Keratinocyte (primary cell): ENCODE results near the gene IFI27L2. TPM values are rescaled to one million over a fixed set of nuclear protein-coding genes. Genes with fewer than 3 reads are reported as not detected.

Experiments used
- DNase-seq: peaks from one replicate; pipeline ENCODE4 v3.0.0-alpha.2; 2011; ENCODE audit warnings: low read depth, missing footprints, low spot score
- FAIRE-seq: peaks from 2 replicates; lab custom pipeline; 2011; peaks lifted over from hg19 to GRCh38; lab: Jason Lieb, UNC
- H2AFZ ChIP-seq: 2 replicates; pipeline ENCODE4 v1.6.0; 2012; ENCODE audit warnings: low read length, control low read depth, inconsistent platforms; ENCODE audit not compliant: control insufficient read depth
- H3K27ac ChIP-seq: 2 replicates; pipeline ENCODE4 v1.5.1; 2011; ENCODE audit warnings: low read length; ENCODE audit not compliant: control insufficient read depth, insufficient read depth
- H3K27me3 ChIP-seq: 3 replicates; pipeline ENCODE4 v1.6.0; 2011; ENCODE audit warnings: low read length; ENCODE audit not compliant: control insufficient read depth, insufficient read depth; ENCODE audit errors: extremely low read depth
- H3K36me3 ChIP-seq, 2 experiments: 2 replicates in 1 of 2; 3 replicates in 1 of 2; pipeline ENCODE4 v1.5.1; 2011; ENCODE audit warnings: low read length in 2 of 2, mild to moderate bottlenecking in 1 of 2; ENCODE audit not compliant: control insufficient read depth in 2 of 2, insufficient read depth in 2 of 2; ENCODE audit errors: extremely low read depth in 1 of 2
- H3K4me1 ChIP-seq: 3 replicates; pipeline ENCODE4 v1.5.1; 2011; ENCODE audit warnings: low read length; ENCODE audit not compliant: control insufficient read depth, insufficient read depth; ENCODE audit errors: extremely low read depth
- H3K4me2 ChIP-seq: 3 replicates; pipeline ENCODE4 v1.6.0; 2011; ENCODE audit warnings: low read depth, low read length; ENCODE audit not compliant: control insufficient read depth, insufficient read depth; ENCODE audit errors: extremely low read depth
- H3K4me3 ChIP-seq, 3 experiments: fragments of 200-600 bp in 1 of 3; sonication (generic) in 1 of 3; 2 replicates in 2 of 3; 3 replicates in 1 of 3; pipeline ENCODE4 v1.5.1; 2011 to 2016; ENCODE audit warnings: low read length in 3 of 3, mild to moderate bottlenecking in 3 of 3, control low read depth in 2 of 3, inconsistent platforms in 1 of 3, low read depth in 1 of 3, mixed read lengths in 1 of 3, mixed run types in 1 of 3, moderate library complexity in 1 of 3; ENCODE audit not compliant: control insufficient read depth in 2 of 3, insufficient read depth in 2 of 3; ENCODE audit errors: extremely low read depth in 1 of 3
- H3K79me2 ChIP-seq: 2 replicates; pipeline ENCODE4 v1.6.0; 2012; ENCODE audit warnings: low read length; ENCODE audit not compliant: control insufficient read depth, insufficient read depth
- H3K9ac ChIP-seq: 3 replicates; pipeline ENCODE4 v1.6.0; 2011; ENCODE audit warnings: low read length; ENCODE audit not compliant: control insufficient read depth, insufficient read depth; ENCODE audit errors: extremely low read depth
- H3K9me1 ChIP-seq: 3 replicates; pipeline ENCODE4 v1.6.0; 2011; ENCODE audit warnings: low read length; ENCODE audit not compliant: control insufficient read depth, insufficient read depth; ENCODE audit errors: extremely low read depth
- H3K9me3 ChIP-seq: 2 replicates; pipeline ENCODE4 v1.5.1; 2012; ENCODE audit warnings: low read depth, low read length; ENCODE audit not compliant: control insufficient read depth
- H4K20me1 ChIP-seq: 3 replicates; pipeline ENCODE4 v1.6.0; 2011; ENCODE audit warnings: low read length; ENCODE audit not compliant: control insufficient read depth, insufficient read depth; ENCODE audit errors: extremely low read depth
- EZH2 ChIP-seq: IDR thresholded peaks from one replicate; pipeline ENCODE4 v1.6.1; 2012; ENCODE audit warnings: inconsistent platforms, mild to moderate bottlenecking, low read length, moderate library complexity
- dilution Hi-C: fragments of 300-500 bp; cut with MboI; formaldehyde crosslinking; loops from one replicate; pipeline ENCODE4 v1.7.0; 2020; ENCODE audit warnings: low sequenced_read_pairs; ENCODE audit not compliant: extremely low pct_ligation_motif_present
- polyA plus RNA-seq, 5 experiments: library from polyadenylated mRNA; depleted of rRNA in 3 of 5; stranded (reverse) in 3 of 5; stranded (forward) in 1 of 5; unstranded in 1 of 5; fragments of >200 nt; gene quantifications; 1 replicate in 1 of 5; 2 replicates in 3 of 5; 3 replicates in 1 of 5; pipeline versions ENCODE4 v1.2.1 to v1.2.3, GENCODE V29; 2011 to 2012; ENCODE audit warnings: missing spikeins in 2 of 5, low read depth in 1 of 5, low replicate concordance in 1 of 5
- TF ChIP-seq, protein P1 (sequence below), 3 experiments: IDR thresholded peaks in 1 of 3; conservative IDR thresholded peaks in 1 of 3; optimal IDR thresholded peaks in 1 of 3; 2 replicates in 2 of 3; 3 replicates in 1 of 3; pipeline versions ENCODE3 to v1.5.1; 2011; ENCODE audit warnings: low read length in 3 of 3, mild to moderate bottlenecking in 3 of 3, moderate library complexity in 2 of 3, control low read depth in 1 of 3, inconsistent platforms in 1 of 3; ENCODE audit not compliant: insufficient read depth in 2 of 3; ENCODE audit errors: extremely low read depth in 1 of 3

Gene IFI27L2
- polyA plus RNA-seq, 1 donor (not counting 4 experiments of a cell fraction or from before 2014, with no cell fraction given): 67.5 TPM

DNA sequence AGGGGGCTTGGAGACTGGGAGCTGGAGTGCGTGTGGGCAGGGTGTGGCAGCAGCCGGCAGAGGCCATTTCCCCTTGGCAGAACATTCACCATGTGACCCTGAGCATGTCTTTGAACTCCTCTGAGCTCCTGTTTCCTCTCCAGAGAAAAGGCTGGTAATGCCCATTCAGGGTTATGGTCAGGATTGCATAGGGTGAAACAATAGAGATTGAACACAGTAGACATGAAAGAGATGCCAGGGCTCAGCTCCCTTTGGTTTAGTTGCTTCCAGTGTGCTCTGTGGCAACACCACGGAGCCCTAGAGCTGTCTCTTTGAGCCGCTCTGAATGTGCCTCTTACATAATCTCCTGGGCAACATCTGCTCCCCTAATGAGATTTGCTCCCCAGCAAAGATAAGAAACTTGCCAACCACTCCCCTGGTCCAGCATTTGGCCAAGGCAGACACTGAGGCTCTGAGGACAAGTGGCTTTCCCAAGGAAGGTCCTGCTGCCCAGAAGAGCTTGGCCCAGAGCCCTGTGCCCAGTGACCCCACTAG, 14.3 kb downstream of the IFI27L2 start:
- DNase-seq: no peak
- no peaks in the 10 kb centered on the region for H4K20me1 ChIP-seq
- H3K27me3 ChIP-seq: peaks cover 8% of the 10 kb centered on the region
- H3K9me1 ChIP-seq: no peaks in the 10 kb centered on the region
- H3K4me1 ChIP-seq: peaks cover 13% of the 10 kb centered on the region
- dilution Hi-C loops: no loop called here
- TF ChIP-seq, protein P1, sequence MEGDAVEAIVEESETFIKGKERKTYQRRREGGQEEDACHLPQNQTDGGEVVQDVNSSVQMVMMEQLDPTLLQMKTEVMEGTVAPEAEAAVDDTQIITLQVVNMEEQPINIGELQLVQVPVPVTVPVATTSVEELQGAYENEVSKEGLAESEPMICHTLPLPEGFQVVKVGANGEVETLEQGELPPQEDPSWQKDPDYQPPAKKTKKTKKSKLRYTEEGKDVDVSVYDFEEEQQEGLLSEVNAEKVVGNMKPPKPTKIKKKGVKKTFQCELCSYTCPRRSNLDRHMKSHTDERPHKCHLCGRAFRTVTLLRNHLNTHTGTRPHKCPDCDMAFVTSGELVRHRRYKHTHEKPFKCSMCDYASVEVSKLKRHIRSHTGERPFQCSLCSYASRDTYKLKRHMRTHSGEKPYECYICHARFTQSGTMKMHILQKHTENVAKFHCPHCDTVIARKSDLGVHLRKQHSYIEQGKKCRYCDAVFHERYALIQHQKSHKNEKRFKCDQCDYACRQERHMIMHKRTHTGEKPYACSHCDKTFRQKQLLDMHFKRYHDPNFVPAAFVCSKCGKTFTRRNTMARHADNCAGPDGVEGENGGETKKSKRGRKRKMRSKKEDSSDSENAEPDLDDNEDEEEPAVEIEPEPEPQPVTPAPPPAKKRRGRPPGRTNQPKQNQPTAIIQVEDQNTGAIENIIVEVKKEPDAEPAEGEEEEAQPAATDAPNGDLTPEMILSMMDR (optimal IDR thresholded peaks at IDR 0.05 in 1 of 3, IDR thresholded peaks at IDR 0.05 in 1 of 3, conservative IDR thresholded peaks at IDR 0.05 in 1 of 3; ENCODE audit: extremely low read depth in 1 of 3, insufficient read depth in 2 of 3, low read length in 3 of 3): no peak
- no peak for TF ChIP-seq EZH2
- peak overlapping the region; percentile 11 for H3K4me2 ChIP-seq
- H3K79me2 ChIP-seq: peaks cover 12% of the 10 kb centered on the region
- H3K9me3 ChIP-seq: no peaks in the 10 kb centered on the region
- no peak overlapping the region for H2AFZ ChIP-seq
- FAIRE-seq: no peak
- H3K9ac ChIP-seq: no peak overlapping the region
- H3K27ac ChIP-seq: no peak overlapping the region
- no peak overlapping the region for H3K4me3 ChIP-seq
- H3K36me3 ChIP-seq: no peaks in the 10 kb centered on the region

DNA sequence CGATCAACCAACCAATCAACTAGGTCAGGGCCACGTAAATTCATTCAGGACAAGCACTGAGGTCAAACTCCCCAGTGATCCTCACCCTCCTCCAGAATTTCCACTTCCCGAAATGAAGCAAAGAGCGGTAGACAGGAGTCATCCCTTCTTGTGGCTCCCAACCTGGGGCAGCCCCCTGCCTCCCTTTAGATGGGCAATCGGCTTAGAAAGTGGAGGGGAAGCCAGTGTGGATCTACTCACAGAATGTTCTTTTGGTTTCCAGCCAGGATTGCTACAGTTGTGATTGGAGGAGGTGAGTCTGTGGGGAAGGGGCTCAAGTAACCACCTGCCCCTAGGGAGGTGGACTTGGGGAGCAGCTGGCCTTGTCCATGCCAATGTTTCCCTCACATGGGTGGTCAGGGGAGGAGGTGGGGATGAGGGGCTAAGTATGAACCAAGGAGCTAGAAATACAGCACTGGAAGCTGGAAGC, 14.8 kb downstream of the IFI27L2 start:
- Histone ChIP-seq H2AFZ (no peak overlapping the region), H3K79me2 (peaks cover 12% of the 10 kb centered on the region), H3K9ac (no peak overlapping the region), H3K4me2 (no peak overlapping the region), H3K4me1 (peaks cover 13% of the 10 kb centered on the region), H3K36me3 (no peaks in the 10 kb centered on the region), H4K20me1 (no peaks in the 10 kb centered on the region), H3K27ac (no peak overlapping the region), H3K9me3 (no peaks in the 10 kb centered on the region), H3K27me3 (peaks cover 8% of the 10 kb centered on the region), H3K4me3 (no peak overlapping the region), H3K9me1 (no peaks in the 10 kb centered on the region)
- DNase-seq (no peak), FAIRE-seq (no peak)
- dilution Hi-C loops: no loop called here
- TF ChIP-seq, protein P1 (optimal IDR thresholded peaks at IDR 0.05 in 1 of 3, IDR thresholded peaks at IDR 0.05 in 1 of 3, conservative IDR thresholded peaks at IDR 0.05 in 1 of 3; ENCODE audit: extremely low read depth in 1 of 3, insufficient read depth in 2 of 3, low read length in 3 of 3): no peak
- no peak for TF ChIP-seq EZH2
